ENCODE measurements around the gene KRTAP10-10. TPM values are rescaled to one million over a fixed set of nuclear protein-coding genes. Genes with fewer than 3 reads are reported as not detected.

KRTAP10-10 gene
- total RNA-seq, 1 experiment from 2014 or later = not detected

DNA sequence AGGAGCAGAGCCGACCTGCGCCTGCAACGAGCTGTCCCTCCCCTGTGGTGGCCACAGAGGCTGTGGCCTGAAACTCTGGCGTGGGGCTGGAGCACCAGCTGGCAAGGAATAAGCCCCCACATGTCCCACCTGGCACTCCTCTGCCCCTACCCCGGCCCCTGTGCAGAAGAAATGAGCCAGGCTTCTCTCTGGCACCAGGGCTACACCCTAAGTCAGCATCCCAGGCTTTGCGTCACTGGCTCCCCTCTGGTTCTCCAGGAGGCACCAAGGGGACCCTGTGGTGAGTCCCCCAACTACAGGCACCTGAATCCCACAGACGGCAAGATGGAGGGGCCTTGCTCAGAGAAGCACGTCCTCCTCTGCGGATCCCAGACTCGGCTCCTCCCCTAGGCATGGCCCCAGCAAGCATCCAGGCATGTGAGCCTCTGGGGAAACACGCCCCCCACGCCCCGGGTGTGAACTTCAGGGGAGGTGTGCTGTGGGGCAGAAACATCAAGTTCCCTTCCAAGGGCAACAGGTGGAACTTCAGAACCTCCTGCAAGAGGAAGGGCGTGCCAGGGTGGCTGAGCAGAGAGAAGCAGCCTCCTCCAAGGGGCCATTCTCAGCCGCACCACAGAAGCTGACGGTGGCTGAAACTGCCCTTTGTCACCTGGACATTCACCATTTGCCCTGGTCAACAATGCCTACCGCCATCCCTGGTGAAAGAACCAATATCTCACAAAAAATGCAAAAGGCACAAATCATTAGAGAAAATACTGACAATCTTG is 33.9 kb upstream of the KRTAP10-10 start:
- intact Hi-C loops (cut with micrococcal nuclease; ENCODE audit: unreplicated experiment) = no loop called here
- ChIA-PET POLR2A (no interaction called here), CTCF (no interaction called here)
- Mint-ChIP-seq H3K36me3 (ENCODE audit: insufficient read depth, unreplicated experiment) (no peaks in the 10 kb centered on the region), H3K9me3 (ENCODE audit: unreplicated experiment) (peaks cover 8% of the 10 kb centered on the region), H3K27ac (ENCODE audit: unreplicated experiment) (no peak overlapping the region), H3K4me3 (ENCODE audit: unreplicated experiment) (no peak overlapping the region), H3K27me3 (ENCODE audit: insufficient read depth, unreplicated experiment) (peaks cover 6% of the 10 kb centered on the region), H3K4me1 (ENCODE audit: low read depth, unreplicated experiment) (no peaks in the 10 kb centered on the region)
- TF ChIP-seq, protein P1, sequence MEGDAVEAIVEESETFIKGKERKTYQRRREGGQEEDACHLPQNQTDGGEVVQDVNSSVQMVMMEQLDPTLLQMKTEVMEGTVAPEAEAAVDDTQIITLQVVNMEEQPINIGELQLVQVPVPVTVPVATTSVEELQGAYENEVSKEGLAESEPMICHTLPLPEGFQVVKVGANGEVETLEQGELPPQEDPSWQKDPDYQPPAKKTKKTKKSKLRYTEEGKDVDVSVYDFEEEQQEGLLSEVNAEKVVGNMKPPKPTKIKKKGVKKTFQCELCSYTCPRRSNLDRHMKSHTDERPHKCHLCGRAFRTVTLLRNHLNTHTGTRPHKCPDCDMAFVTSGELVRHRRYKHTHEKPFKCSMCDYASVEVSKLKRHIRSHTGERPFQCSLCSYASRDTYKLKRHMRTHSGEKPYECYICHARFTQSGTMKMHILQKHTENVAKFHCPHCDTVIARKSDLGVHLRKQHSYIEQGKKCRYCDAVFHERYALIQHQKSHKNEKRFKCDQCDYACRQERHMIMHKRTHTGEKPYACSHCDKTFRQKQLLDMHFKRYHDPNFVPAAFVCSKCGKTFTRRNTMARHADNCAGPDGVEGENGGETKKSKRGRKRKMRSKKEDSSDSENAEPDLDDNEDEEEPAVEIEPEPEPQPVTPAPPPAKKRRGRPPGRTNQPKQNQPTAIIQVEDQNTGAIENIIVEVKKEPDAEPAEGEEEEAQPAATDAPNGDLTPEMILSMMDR (IDR thresholded peaks at IDR 0.05; ENCODE audit: insufficient read depth in 1 of 2, low read depth in 1 of 2, low read length in 1 of 2, severe bottlenecking in 1 of 2, unreplicated experiment in 1 of 2) = no peak
- Histone ChIP-seq H3K4me3 (ENCODE audit: low read depth, low read length) (no peak overlapping the region), H3K9me3 (no peaks in the 10 kb centered on the region), H3K4me1 (no peaks in the 10 kb centered on the region), H3K27me3 (replicated peaks; ENCODE audit: control insufficient read depth, insufficient read depth, low read length) (no peaks in the 10 kb centered on the region), H3K36me3 (ENCODE audit: control insufficient read depth, insufficient read depth, low read length) (no peaks in the 10 kb centered on the region)
- DNase-seq = no peak
- no TSS peak for BruUV-seq (replicated peaks)

DNA sequence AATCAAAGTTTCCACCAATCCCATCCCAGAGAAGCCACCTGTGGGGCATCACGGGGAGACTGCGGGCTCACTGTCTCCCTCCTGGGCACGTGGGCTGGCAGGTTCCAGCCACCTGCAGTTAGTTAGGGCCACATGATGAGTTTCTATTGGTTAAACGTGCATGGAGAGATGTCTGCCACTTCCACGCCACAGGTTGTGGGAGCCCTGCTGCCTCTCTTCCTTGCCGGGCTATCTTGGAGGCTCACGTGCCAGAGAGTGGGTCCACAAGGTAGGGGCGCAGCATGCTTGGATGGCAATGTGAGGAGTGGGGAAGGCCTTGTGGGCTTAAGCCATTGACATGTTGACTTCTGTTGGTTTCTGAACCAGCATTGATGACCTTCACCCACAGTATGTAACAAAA is 33.2 kb upstream of the KRTAP10-10 start:
- intact Hi-C loops (cut with micrococcal nuclease; ENCODE audit: unreplicated experiment) = no loop called here
- Mint-ChIP-seq H3K27ac (ENCODE audit: unreplicated experiment) (no peak overlapping the region), H3K9me3 (ENCODE audit: unreplicated experiment) (peaks cover 7% of the 10 kb centered on the region), H3K27me3 (ENCODE audit: insufficient read depth, unreplicated experiment) (peaks cover 6% of the 10 kb centered on the region), H3K4me3 (ENCODE audit: unreplicated experiment) (no peak overlapping the region), H3K4me1 (ENCODE audit: low read depth, unreplicated experiment) (no peaks in the 10 kb centered on the region), H3K36me3 (ENCODE audit: insufficient read depth, unreplicated experiment) (no peaks in the 10 kb centered on the region)
- no peak overlapping the region for H3K4me3 ChIP-seq (ENCODE audit: low read depth, low read length)
- no TSS peak for BruUV-seq (replicated peaks)
- POLR2A ChIA-PET = no interaction called here
- TF ChIP-seq, protein P1 (IDR thresholded peaks at IDR 0.05; ENCODE audit: insufficient read depth in 1 of 2, low read depth in 1 of 2, low read length in 1 of 2, severe bottlenecking in 1 of 2, unreplicated experiment in 1 of 2) = no peak
- H3K9me3 ChIP-seq = no peaks in the 10 kb centered on the region
- no peaks in the 10 kb centered on the region for H3K4me1 ChIP-seq
- DNase-seq = no peak
- no peaks in the 10 kb centered on the region for H3K36me3 ChIP-seq (ENCODE audit: control insufficient read depth, insufficient read depth, low read length)
- H3K27me3 ChIP-seq (replicated peaks; ENCODE audit: control insufficient read depth, insufficient read depth, low read length) = no peaks in the 10 kb centered on the region
- CTCF ChIA-PET = no interaction called here

DNA sequence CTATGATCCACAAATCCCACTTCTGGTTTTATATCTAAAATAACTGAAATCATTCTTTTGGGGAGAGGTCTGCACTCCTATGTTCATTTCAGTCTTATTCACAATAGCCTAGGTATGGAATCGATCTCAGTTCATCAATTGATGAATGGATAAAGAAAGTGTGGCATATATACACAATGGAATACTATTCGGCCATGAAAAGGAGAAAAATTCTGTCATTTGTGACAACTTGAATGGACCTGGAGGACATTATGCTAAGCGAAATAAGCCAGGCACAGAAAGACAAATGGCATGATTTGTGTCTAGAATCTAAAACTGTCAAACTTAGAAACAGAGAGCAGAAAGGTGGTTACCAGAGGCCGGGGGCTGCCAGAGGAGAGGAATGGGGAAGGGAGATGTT is 30.7 kb upstream of the KRTAP10-10 start:
- intact Hi-C loops (cut with micrococcal nuclease; ENCODE audit: unreplicated experiment) = no loop called here
- Histone ChIP-seq H3K4me1 (no peaks in the 10 kb centered on the region), H3K27me3 (replicated peaks; ENCODE audit: control insufficient read depth, insufficient read depth, low read length) (no peaks in the 10 kb centered on the region), H3K4me3 (ENCODE audit: low read depth, low read length) (no peak overlapping the region), H3K36me3 (ENCODE audit: control insufficient read depth, insufficient read depth, low read length) (no peaks in the 10 kb centered on the region), H3K9me3 (0 out of 2 replicates have a peak, but pooled peaks cover 5% of the 10 kb centered on the region)
- BruUV-seq (replicated peaks) = no TSS peak
- peaks cover 29% of the 10 kb centered on the region for H3K9me3 Mint-ChIP-seq (ENCODE audit: unreplicated experiment)
- H3K27me3 Mint-ChIP-seq (ENCODE audit: insufficient read depth, unreplicated experiment) = peaks cover 5% of the 10 kb centered on the region
- no peak overlapping the region for H3K4me3 Mint-ChIP-seq (ENCODE audit: unreplicated experiment)
- no peak for DNase-seq
- no peaks in the 10 kb centered on the region for H3K4me1 Mint-ChIP-seq (ENCODE audit: low read depth, unreplicated experiment)
- no peak overlapping the region for H3K27ac Mint-ChIP-seq (ENCODE audit: unreplicated experiment)
- ChIA-PET CTCF (no interaction called here), POLR2A (no interaction called here)
- no peaks in the 10 kb centered on the region for H3K36me3 Mint-ChIP-seq (ENCODE audit: insufficient read depth, unreplicated experiment)
- TF ChIP-seq, protein P1 (IDR thresholded peaks at IDR 0.05; ENCODE audit: insufficient read depth in 1 of 2, low read depth in 1 of 2, low read length in 1 of 2, severe bottlenecking in 1 of 2, unreplicated experiment in 1 of 2) = no peak
